ENCODE data around the gene KIFAP3. TPM values are rescaled to one million over a fixed set of nuclear protein-coding genes. Genes with fewer than 3 reads are reported as not detected.
"Not testable (repeated sequence)": the region's sequence is repeated elsewhere in the genome, so short reads cannot be mapped to it uniquely, and the experiment has no call there.

KIFAP3 gene
- total RNA-seq, 6 experiments from 2014 or later = 5.9 to 9.2 (median 8.0) TPM

DNA sequence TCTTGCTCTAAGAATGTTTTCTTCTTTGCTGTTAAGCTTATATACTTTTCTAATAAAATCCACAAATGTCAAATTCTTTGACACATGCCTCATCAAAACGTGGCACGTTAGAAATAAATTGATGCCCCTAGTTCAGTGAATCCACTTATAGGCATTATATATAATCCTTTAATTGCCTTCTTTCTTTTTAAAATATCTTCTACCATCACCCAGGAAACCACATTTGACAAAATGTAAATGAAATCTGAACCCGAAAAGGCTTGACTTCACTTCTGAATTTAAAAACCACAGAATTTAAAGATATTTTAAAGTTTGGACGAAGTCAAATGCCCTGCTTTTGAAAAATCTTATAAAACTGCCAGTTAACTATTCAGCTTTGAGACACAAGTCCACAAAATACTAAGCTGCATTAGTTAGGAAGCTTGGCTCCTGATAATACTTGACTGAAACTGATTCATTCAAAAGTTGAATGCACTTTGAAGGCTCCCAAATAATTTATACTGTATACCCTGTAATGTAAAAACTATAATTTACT lies 22.4 kb upstream of the KIFAP3 start:
- Histone ChIP-seq H3K36me3 (no peaks in the 10 kb centered on the region), H3K4me1 (no peaks in the 10 kb centered on the region), H3K4me3 (no peak overlapping the region), H3K9me3 (no peaks in the 10 kb centered on the region), H3K27ac (no peak overlapping the region), H3K27me3 (no peaks in the 10 kb centered on the region)
- DNase-seq = no peak
- intact Hi-C loops (cut with DNase I) = no loop called here
- 25% methylated on average over 4 of the region's 4 CpGs for WGBS (ENCODE audit: insufficient coverage, low coverage, low lambda C conversion rate, missing lambda C conversion rate)
- ATAC-seq = no peak
- no peak for TF ChIP-seq POLR2A (IDR thresholded peaks at IDR 0.05)
- TF ChIP-seq, protein P1, sequence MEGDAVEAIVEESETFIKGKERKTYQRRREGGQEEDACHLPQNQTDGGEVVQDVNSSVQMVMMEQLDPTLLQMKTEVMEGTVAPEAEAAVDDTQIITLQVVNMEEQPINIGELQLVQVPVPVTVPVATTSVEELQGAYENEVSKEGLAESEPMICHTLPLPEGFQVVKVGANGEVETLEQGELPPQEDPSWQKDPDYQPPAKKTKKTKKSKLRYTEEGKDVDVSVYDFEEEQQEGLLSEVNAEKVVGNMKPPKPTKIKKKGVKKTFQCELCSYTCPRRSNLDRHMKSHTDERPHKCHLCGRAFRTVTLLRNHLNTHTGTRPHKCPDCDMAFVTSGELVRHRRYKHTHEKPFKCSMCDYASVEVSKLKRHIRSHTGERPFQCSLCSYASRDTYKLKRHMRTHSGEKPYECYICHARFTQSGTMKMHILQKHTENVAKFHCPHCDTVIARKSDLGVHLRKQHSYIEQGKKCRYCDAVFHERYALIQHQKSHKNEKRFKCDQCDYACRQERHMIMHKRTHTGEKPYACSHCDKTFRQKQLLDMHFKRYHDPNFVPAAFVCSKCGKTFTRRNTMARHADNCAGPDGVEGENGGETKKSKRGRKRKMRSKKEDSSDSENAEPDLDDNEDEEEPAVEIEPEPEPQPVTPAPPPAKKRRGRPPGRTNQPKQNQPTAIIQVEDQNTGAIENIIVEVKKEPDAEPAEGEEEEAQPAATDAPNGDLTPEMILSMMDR (IDR thresholded peaks at IDR 0.05) = no peak

DNA sequence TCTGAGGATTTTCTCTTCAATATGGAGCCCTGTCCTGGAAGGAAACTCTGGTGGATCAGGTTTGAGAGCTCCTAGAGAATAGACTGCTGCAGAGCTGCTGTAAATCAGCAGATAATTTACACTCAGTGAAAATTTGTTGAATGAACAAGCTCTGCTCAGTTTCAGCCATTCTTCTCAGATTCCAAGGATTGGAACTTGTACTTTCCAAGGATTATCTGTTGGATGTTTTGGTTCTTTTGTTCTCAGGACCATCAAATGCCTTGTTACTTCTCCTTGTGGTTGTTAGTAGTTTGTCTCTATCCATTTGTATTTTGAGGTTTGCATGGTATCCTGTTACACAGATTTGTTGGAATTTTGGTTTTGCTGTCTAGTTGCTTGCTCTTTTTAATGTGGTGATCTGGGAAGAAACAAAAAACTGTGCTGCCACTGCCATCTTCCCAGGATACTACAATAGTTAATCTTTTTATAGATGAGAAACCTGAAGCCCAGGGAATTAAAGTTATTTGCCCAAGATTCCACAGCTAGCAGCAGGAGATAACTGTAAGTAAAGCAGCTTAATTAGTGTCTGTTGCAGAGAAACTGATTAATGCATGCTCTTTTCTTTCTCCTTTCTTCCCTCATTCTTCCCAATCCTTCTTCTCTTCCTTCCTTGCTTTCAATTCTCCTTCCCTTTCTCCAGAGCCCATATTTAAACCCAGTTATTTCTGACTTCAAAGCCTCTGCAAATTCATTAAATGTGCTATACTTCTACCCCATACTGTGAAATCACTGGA lies 21.7 kb upstream of the KIFAP3 start:
- H3K36me3 ChIP-seq = no peaks in the 10 kb centered on the region
- intact Hi-C loops (cut with DNase I) = no loop called here
- TF ChIP-seq POLR2A (IDR thresholded peaks at IDR 0.05) = no peak
- TF ChIP-seq, protein P1 (IDR thresholded peaks at IDR 0.05) = no peak
- H3K4me1 ChIP-seq = no peaks in the 10 kb centered on the region
- H3K9me3 ChIP-seq = no peaks in the 10 kb centered on the region
- H3K4me3 ChIP-seq = no peak overlapping the region
- H3K27me3 ChIP-seq = no peaks in the 10 kb centered on the region
- no peak for DNase-seq
- no peak overlapping the region for H3K27ac ChIP-seq
- no peak for ATAC-seq

DNA sequence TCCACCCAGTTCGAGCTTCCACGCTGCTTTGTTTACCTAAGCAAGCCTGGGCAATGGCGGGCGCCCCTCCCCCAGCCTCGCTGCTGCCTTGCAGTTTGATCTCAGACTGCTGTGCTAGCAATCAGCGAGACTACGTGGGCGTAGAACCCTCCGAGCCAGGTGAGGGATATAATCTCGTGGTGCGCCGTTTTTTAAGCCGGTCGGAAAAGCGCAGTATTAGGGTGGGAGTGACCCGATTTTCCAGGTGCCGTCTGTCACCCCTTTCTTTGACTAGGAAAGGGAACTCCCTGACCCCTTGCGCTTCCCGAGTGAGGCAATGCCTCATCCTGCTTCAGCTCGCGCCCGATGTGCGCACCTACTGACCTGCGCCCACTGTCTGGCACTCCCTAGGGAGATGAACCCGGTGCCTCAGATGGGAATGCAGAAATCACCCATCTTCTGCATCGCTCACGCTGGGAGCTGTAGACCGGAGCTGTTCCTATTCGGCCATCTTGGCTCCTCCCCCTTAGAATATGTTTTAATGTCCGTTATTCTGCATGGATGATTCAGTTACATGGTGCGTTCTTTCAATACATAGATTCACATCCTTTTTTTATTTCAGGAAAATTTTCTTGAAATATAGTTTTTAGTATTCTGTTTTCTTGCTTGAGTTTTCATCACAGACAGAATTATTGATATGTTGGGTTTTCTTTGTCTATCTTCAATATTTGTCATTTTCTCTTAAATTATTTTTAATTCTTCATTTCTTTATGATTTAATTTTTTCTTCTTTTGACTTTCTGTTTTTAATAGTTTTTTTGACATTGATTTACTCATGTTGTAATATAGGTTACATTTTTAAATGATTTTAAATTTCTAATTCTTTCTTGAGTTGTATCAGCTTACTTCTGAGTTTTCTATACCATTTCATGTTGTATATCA lies 20.5 kb upstream of the KIFAP3 start:
- H3K36me3 ChIP-seq; ATAC-seq; H3K4me1 ChIP-seq; H3K27ac ChIP-seq; H3K9me3 ChIP-seq; intact Hi-C loops (cut with DNase I); DNase-seq; H3K27me3 ChIP-seq; H3K4me3 ChIP-seq: not testable (repeated sequence)
- WGBS (ENCODE audit: insufficient coverage, low coverage, low lambda C conversion rate, missing lambda C conversion rate) = 79% methylated on average over 11 of the region's 31 CpGs

DNA sequence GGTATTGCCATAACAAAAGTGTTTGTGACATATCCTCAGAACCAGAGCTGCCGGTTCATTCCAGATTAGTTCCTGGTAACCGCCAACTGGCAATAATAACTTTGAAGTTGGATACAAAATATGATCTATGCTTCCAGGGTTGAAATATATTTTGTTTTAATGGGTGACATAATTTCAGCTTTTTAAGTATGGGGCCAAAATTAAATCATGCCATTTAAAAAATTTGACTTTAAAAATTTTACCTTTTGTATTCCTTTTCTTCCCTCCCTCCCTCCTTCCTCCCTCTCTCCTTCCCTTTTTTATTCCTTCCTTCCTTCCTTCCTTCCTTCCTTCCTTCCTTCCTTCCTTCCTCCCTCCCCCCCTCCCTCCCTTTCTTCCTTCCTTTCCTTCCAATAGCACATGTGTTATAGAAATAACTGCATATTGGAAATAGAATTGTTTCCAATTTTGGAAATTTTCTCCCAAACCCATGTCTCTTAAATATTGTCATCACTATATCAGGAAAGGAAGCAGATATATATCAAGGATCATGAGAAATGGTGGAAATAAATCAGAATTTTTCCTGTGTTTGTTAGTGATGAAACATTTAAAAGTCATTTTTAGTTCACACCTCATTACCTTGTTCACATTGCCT lies 12.0 kb upstream of the KIFAP3 start:
- Histone ChIP-seq H3K4me3 (no peak overlapping the region), H3K4me1 (no peaks in the 10 kb centered on the region), H3K27ac (no peak overlapping the region), H3K9me3 (no peaks in the 10 kb centered on the region), H3K36me3 (no peaks in the 10 kb centered on the region), H3K27me3 (no peaks in the 10 kb centered on the region)
- ATAC-seq (no peak), DNase-seq (no peak)
- TF ChIP-seq, protein P1 (IDR thresholded peaks at IDR 0.05) = no peak
- TF ChIP-seq POLR2A (IDR thresholded peaks at IDR 0.05) = no peak
- WGBS (ENCODE audit: insufficient coverage, low coverage, low lambda C conversion rate, missing lambda C conversion rate) = 69% methylated on average over 2 of the region's 2 CpGs
- intact Hi-C loops (cut with DNase I) = no loop called here
